ENCODE measurements around the gene LYSMD2. TPM values are rescaled to one million over a fixed set of nuclear protein-coding genes. Genes with fewer than 3 reads are reported as not detected.

The LYSMD2 gene
- polyA plus RNA-seq, 1 experiment, result 3.4 TPM

GRCh38 chr15:51736069-51736468, 1.4 kb downstream of the LYSMD2 start:
- no peaks in the 10 kb centered on the region for H3K27me3 ChIP-seq (ENCODE audit: control insufficient read depth, insufficient read depth, low read length)
- H3K36me3 ChIP-seq (ENCODE audit: control insufficient read depth, insufficient read depth, low read length), result no peaks in the 10 kb centered on the region
- no peak overlapping the region for H3K4me3 ChIP-seq (ENCODE audit: low read depth, low read length)
- DNase-seq (ENCODE audit: low read depth), result no peak
- ChIA-PET POLR2A (no interaction called here), CTCF (interaction anchor here (3.1 kb wide), 1 partner anchor 41 kb away, joined by 15 read pairs; no protein-coding TSS in a partner anchor)
- TF ChIP-seq, protein P1, sequence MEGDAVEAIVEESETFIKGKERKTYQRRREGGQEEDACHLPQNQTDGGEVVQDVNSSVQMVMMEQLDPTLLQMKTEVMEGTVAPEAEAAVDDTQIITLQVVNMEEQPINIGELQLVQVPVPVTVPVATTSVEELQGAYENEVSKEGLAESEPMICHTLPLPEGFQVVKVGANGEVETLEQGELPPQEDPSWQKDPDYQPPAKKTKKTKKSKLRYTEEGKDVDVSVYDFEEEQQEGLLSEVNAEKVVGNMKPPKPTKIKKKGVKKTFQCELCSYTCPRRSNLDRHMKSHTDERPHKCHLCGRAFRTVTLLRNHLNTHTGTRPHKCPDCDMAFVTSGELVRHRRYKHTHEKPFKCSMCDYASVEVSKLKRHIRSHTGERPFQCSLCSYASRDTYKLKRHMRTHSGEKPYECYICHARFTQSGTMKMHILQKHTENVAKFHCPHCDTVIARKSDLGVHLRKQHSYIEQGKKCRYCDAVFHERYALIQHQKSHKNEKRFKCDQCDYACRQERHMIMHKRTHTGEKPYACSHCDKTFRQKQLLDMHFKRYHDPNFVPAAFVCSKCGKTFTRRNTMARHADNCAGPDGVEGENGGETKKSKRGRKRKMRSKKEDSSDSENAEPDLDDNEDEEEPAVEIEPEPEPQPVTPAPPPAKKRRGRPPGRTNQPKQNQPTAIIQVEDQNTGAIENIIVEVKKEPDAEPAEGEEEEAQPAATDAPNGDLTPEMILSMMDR (IDR thresholded peaks at IDR 0.05; ENCODE audit: insufficient read depth, low read depth, low read length), result no peak

GRCh38 chr15:51735228-51736010, 2.0 kb downstream of the LYSMD2 start:
- H3K27me3 ChIP-seq (ENCODE audit: control insufficient read depth, insufficient read depth, low read length), result no peaks in the 10 kb centered on the region
- TF ChIP-seq, protein P1 (IDR thresholded peaks at IDR 0.05; ENCODE audit: insufficient read depth, low read depth, low read length), result no peak
- DNase-seq (ENCODE audit: low read depth), result no peak
- H3K4me3 ChIP-seq (ENCODE audit: low read depth, low read length), result no peak overlapping the region
- POLR2A ChIA-PET, result no interaction called here
- H3K36me3 ChIP-seq (ENCODE audit: control insufficient read depth, insufficient read depth, low read length), result no peaks in the 10 kb centered on the region
- CTCF ChIA-PET, result interaction anchor here (3.1 kb wide), 1 partner anchor 41 kb away, joined by 15 read pairs; no protein-coding TSS in a partner anchor

- Histone ChIP-seq H3K4me3 (ENCODE audit: low read depth, low read length) (no peak overlapping the region), H3K27me3 (ENCODE audit: control insufficient read depth, insufficient read depth, low read length) (no peaks in the 10 kb centered on the region), H3K36me3 (ENCODE audit: control insufficient read depth, insufficient read depth, low read length) (no peaks in the 10 kb centered on the region)
- no peak for DNase-seq (ENCODE audit: low read depth)
- ChIA-PET CTCF (interaction anchor here (0.6 to 1.6 kb wide), 4 partner anchors 42 to 122 kb away, joined by 3 to 9 read pairs (median 4); no protein-coding TSS in a partner anchor), POLR2A (no interaction called here)
- TF ChIP-seq, protein P1 (IDR thresholded peaks at IDR 0.05; ENCODE audit: insufficient read depth, low read depth, low read length), result no peak
Observed at GRCh38 chr15:51732646-51733045, 4.8 kb downstream of the LYSMD2 start.

DNA sequence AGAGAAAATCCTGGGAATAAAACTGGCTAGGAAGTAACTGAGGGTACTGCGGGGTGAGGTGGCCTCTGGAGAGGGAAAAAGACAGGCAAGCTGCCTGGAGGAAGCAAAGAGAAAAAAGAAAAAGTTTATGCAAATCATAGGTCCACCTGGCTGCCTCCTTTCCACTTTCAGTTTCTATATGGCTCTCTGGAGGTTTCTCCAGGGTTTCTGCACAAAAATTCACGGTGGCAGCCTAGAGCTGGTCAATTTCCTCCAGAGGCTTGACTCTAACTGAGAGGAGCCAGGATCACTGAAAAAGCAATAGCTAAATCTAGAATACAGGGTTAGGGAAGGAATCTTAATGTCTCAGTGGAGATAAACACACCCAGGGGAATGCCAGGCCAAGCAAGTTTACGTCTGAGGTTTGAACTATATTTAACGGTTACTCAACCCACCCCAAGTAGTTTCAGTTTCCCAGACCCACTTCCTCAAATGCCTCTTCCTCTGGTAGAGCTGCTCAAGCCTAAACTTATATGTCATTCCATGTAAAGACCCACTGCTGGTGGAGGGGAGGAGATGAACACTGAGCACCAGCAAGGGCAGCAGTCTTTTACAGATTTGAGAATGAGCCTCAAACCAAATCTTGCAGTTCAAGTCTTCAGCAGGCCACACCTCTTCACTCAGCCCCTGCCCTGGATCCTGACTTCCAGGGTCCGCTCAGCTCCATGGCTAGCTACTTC, 5.7 kb downstream of the LYSMD2 start:
- Histone ChIP-seq H3K4me3 (ENCODE audit: low read depth, low read length) (no peak overlapping the region), H3K36me3 (ENCODE audit: control insufficient read depth, insufficient read depth, low read length) (no peaks in the 10 kb centered on the region), H3K27me3 (ENCODE audit: control insufficient read depth, insufficient read depth, low read length) (no peaks in the 10 kb centered on the region)
- TF ChIP-seq, protein P1 (IDR thresholded peaks at IDR 0.05; ENCODE audit: insufficient read depth, low read depth, low read length), result no peak
- no peak for DNase-seq (ENCODE audit: low read depth)
- POLR2A ChIA-PET, result no interaction called here
- CTCF ChIA-PET, result interaction anchor here (0.7 to 1.6 kb wide), 2 partner anchors 42 to 45 kb away, joined by 3 to 9 read pairs; no protein-coding TSS in a partner anchor
